ACHN (cell line): ENCODE data around the gene NR2C2AP.

ENCODE experiments used
- DNase-seq: peaks from one replicate; pipeline ENCODE4 v3.0.0-alpha.2; 2015
- in situ Hi-C: cut with HindIII; loops from 2 replicates; pipeline ENCODE4 v1.10.0; 2017; ENCODE audit warnings: low sequenced_read_pairs, low pct_ligation_motif_present, low pct_unique_long_range_greater_than_20kb

NR2C2AP gene

GRCh38 chr19:19162495-19162894 is 40.7 kb downstream of the NR2C2AP start:
- in situ Hi-C loops: no loop called here
- no peak for DNase-seq

GRCh38 chr19:19160461-19161035 is 42.7 kb downstream of the NR2C2AP start:
- no peak for DNase-seq
- in situ Hi-C loops: no loop called here

GRCh38 chr19:19159534-19159933 is 43.7 kb downstream of the NR2C2AP start:
- DNase-seq: no peak
- in situ Hi-C loops: no loop called here

GRCh38 chr19:19157808-19158207 is 45.4 kb downstream of the NR2C2AP start:
- no peak for DNase-seq
- in situ Hi-C loops: no loop called here

GRCh38 chr19:19155495-19156219 is 47.6 kb downstream of the NR2C2AP start:
- in situ Hi-C loops: no loop called here
- no peak for DNase-seq

GRCh38 chr19:19154768-19155494 is 48.3 kb downstream of the NR2C2AP start:
- no peak for DNase-seq
- in situ Hi-C loops: no loop called here

- in situ Hi-C loops: no loop called here
- no peak for DNase-seq
These were observed 50.4 kb downstream of the NR2C2AP start for GRCh38 chr19:19152668-19153384.

GRCh38 chr19:19151418-19151817 is 51.8 kb downstream of the NR2C2AP start:
- in situ Hi-C loops: no loop called here
- DNase-seq: no peak
